HG02610 (cell line): ENCODE measurements around the gene GDPD5.

Source experiments
- ATAC-seq: cut with Tn5 transposase; IDR thresholded peaks from one replicate; pipeline ENCODE4 v1.9.1; 2021; ENCODE audit warnings: mild to moderate bottlenecking, moderate library complexity; ENCODE audit not compliant: unreplicated experiment

GDPD5 gene

GRCh38 chr11:75558939-75559843 lies 33.5 kb upstream of the GDPD5 start:
- no peak for ATAC-seq

GRCh38 chr11:75557666-75558494 lies 32.1 kb upstream of the GDPD5 start:
- no peak for ATAC-seq

GRCh38 chr11:75556275-75556674 lies 30.5 kb upstream of the GDPD5 start:
- ATAC-seq = no peak

- no peak for ATAC-seq
Measured at GRCh38 chr11:75555079-75555811, 29.5 kb upstream of the GDPD5 start.

- ATAC-seq = no peak
Measured at GRCh38 chr11:75554258-75555022, 28.7 kb upstream of the GDPD5 start.

GRCh38 chr11:75553889-75554257 lies 28.1 kb upstream of the GDPD5 start:
- ATAC-seq = no peak

GRCh38 chr11:75553182-75553581 lies 27.4 kb upstream of the GDPD5 start:
- ATAC-seq = no peak

GRCh38 chr11:75549370-75549958 lies 23.7 kb upstream of the GDPD5 start:
- ATAC-seq = no peak

- no peak for ATAC-seq
Measured at GRCh38 chr11:75548595-75549272, 23.0 kb upstream of the GDPD5 start.

GRCh38 chr11:75547617-75548058 lies 21.9 kb upstream of the GDPD5 start:
- ATAC-seq = no peak

GRCh38 chr11:75547177-75547576 lies 21.4 kb upstream of the GDPD5 start:
- no peak for ATAC-seq

GRCh38 chr11:75543806-75544205 lies 18.1 kb upstream of the GDPD5 start:
- ATAC-seq = no peak

GRCh38 chr11:75542088-75542438 lies 16.3 kb upstream of the GDPD5 start:
- ATAC-seq = no peak

GRCh38 chr11:75541193-75542087 lies 15.7 kb upstream of the GDPD5 start:
- no peak for ATAC-seq

GRCh38 chr11:75539459-75540334 lies 14.0 kb upstream of the GDPD5 start:
- no peak for ATAC-seq

- ATAC-seq = no peak
Measured at GRCh38 chr11:75538150-75538942, 12.6 kb upstream of the GDPD5 start.

GRCh38 chr11:75537740-75538139 lies 12.0 kb upstream of the GDPD5 start:
- ATAC-seq = no peak
